ENCODE results near the gene PDE4C.

Gene PDE4C

GRCh38 chr19:18194554-18195238, 31.5 kb downstream of the PDE4C start:
- DNase-seq, result peak in 1 of 3 experiments; percentile 15
- ATAC-seq (replicated peaks), result no peak
- Mint-ChIP-seq H3K4me1 (ENCODE audit: low read depth in 2 of 2) (peaks cover 16 to 26% of the 10 kb centered on the region in 2 donors), H3K27ac (peak overlapping the region; percentile 31 to 65), H3K27me3 (no peaks in the 10 kb centered on the region), H3K36me3 (ENCODE audit: insufficient read depth) (peaks cover 27% of the 10 kb centered on the region), H3K9me3 (no peaks in the 10 kb centered on the region), H3K4me3 (peak overlapping the region; percentile 77 to 87)

- peak overlapping the region in 1 of 2 donors; percentile 31 for H3K27ac Mint-ChIP-seq
- ATAC-seq (replicated peaks), result no peak
- H3K4me3 Mint-ChIP-seq, result peak overlapping the region; percentile 77 to 87
- DNase-seq, result no peak
- peaks cover 16 to 26% of the 10 kb centered on the region in 2 donors for H3K4me1 Mint-ChIP-seq (ENCODE audit: low read depth in 2 of 2)
- H3K36me3 Mint-ChIP-seq (ENCODE audit: insufficient read depth), result peaks cover 27% of the 10 kb centered on the region
- H3K9me3 Mint-ChIP-seq, result no peaks in the 10 kb centered on the region
- H3K27me3 Mint-ChIP-seq, result no peaks in the 10 kb centered on the region
Measured at GRCh38 chr19:18194181-18194530, 32.1 kb downstream of the PDE4C start.

- no peak for ATAC-seq (replicated peaks)
- H3K9me3 Mint-ChIP-seq, result no peaks in the 10 kb centered on the region
- peaks cover 27% of the 10 kb centered on the region for H3K36me3 Mint-ChIP-seq (ENCODE audit: insufficient read depth)
- peak overlapping the region; percentile 86 to 87 for H3K27ac Mint-ChIP-seq
- peak overlapping the region; percentile 77 to 87 for H3K4me3 Mint-ChIP-seq
- peaks cover 16 to 26% of the 10 kb centered on the region in 2 donors for H3K4me1 Mint-ChIP-seq (ENCODE audit: low read depth in 2 of 2)
- no peaks in the 10 kb centered on the region for H3K27me3 Mint-ChIP-seq
- no peak for DNase-seq
Measured at GRCh38 chr19:18193388-18194180, 32.7 kb downstream of the PDE4C start.

- H3K9me3 Mint-ChIP-seq, result no peaks in the 10 kb centered on the region
- H3K36me3 Mint-ChIP-seq (ENCODE audit: insufficient read depth), result peaks cover 27% of the 10 kb centered on the region
- peak; percentile 95 to 97 (median 96) for DNase-seq
- peak; percentile 83 for ATAC-seq (replicated peaks)
- no peaks in the 10 kb centered on the region for H3K27me3 Mint-ChIP-seq
- peak within 1 kb of the TSS; percentile 77 to 87 for H3K4me3 Mint-ChIP-seq
- peak within 1 kb of the TSS; percentile 86 to 87 for H3K27ac Mint-ChIP-seq
- H3K4me1 Mint-ChIP-seq (ENCODE audit: low read depth in 2 of 2), result peaks cover 16 to 26% of the 10 kb centered on the region in 2 donors
Measured at GRCh38 chr19:18192673-18193387, 33.4 kb downstream of the PDE4C start, which contains the start of gene MPV17L2. Gene MPV17L2 (plus strand): TSS chr19:18193218. CDS start chr19:18193282, 64 bp downstream.

- Mint-ChIP-seq H3K36me3 (ENCODE audit: insufficient read depth) (peaks cover 27% of the 10 kb centered on the region), H3K27me3 (no peaks in the 10 kb centered on the region), H3K4me1 (ENCODE audit: low read depth in 2 of 2) (peaks cover 16 to 26% of the 10 kb centered on the region in 2 donors), H3K4me3 (peak overlapping the region; percentile 77 to 87), H3K9me3 (no peaks in the 10 kb centered on the region), H3K27ac (peak overlapping the region; percentile 86 to 87)
- ATAC-seq (replicated peaks), result no peak
- no peak for DNase-seq
Measured at GRCh38 chr19:18191640-18192062, 34.6 kb downstream of the PDE4C start.

- Mint-ChIP-seq H3K4me3 (no peak overlapping the region), H3K4me1 (ENCODE audit: low read depth in 2 of 2) (peaks cover 16 to 26% of the 10 kb centered on the region in 2 donors), H3K36me3 (ENCODE audit: insufficient read depth) (peaks cover 25% of the 10 kb centered on the region), H3K27ac (no peak overlapping the region), H3K27me3 (peaks cover 5 to 7% of the 10 kb centered on the region in 2 donors), H3K9me3 (no peaks in the 10 kb centered on the region)
- no peak for ATAC-seq (replicated peaks)
- DNase-seq, result no peak
Measured at GRCh38 chr19:18190278-18190677, 36.0 kb downstream of the PDE4C start.

- H3K36me3 Mint-ChIP-seq (ENCODE audit: insufficient read depth), result peaks cover 4% of the 10 kb centered on the region
- no peak overlapping the region for H3K4me3 Mint-ChIP-seq
- no peaks in the 10 kb centered on the region for H3K9me3 Mint-ChIP-seq
- H3K27ac Mint-ChIP-seq, result no peak overlapping the region
- ATAC-seq (replicated peaks) (no peak), DNase-seq (no peak)
- no peaks in the 10 kb centered on the region for H3K4me1 Mint-ChIP-seq (ENCODE audit: low read depth in 2 of 2)
- peaks cover 6 to 9% of the 10 kb centered on the region in 2 donors for H3K27me3 Mint-ChIP-seq
Measured at GRCh38 chr19:18185538-18185937, 40.7 kb downstream of the PDE4C start.

GRCh38 chr19:18183529-18183928, 42.7 kb downstream of the PDE4C start:
- H3K4me1 Mint-ChIP-seq (ENCODE audit: low read depth in 2 of 2), result no peaks in the 10 kb centered on the region
- H3K27ac Mint-ChIP-seq, result no peak overlapping the region
- ATAC-seq (replicated peaks) (no peak), DNase-seq (no peak)
- no peak overlapping the region for H3K4me3 Mint-ChIP-seq
- peaks cover 6 to 9% of the 10 kb centered on the region in 2 donors for H3K27me3 Mint-ChIP-seq
- peaks cover 7% of the 10 kb centered on the region for H3K36me3 Mint-ChIP-seq (ENCODE audit: insufficient read depth)
- no peaks in the 10 kb centered on the region for H3K9me3 Mint-ChIP-seq

DNA sequence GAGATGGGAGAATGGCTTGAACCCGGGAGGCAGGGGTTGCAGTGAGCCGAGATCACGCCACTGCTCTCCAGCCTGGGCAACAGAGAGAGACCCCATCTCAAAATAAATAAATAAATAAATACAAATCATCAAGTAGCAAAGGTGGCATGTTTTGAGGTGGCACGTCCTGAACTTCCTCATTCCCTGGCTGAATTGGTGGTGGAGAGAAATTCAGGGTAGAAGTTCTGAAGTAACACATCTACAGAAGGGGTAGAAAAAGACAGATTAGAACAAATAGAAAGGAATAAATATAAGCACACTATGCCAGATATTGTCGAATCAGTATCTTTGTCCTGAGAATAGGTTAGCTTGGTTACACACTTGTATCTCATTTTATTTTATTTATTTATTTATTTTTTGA, 46.3 kb downstream of the PDE4C start:
- no peaks in the 10 kb centered on the region for H3K27me3 Mint-ChIP-seq
- peaks cover 2% of the 10 kb centered on the region in 2 donors for H3K4me1 Mint-ChIP-seq (ENCODE audit: low read depth in 2 of 2)
- no peak overlapping the region for H3K27ac Mint-ChIP-seq
- DNase-seq (no peak), ATAC-seq (replicated peaks) (no peak)
- H3K9me3 Mint-ChIP-seq, result no peaks in the 10 kb centered on the region
- H3K36me3 Mint-ChIP-seq (ENCODE audit: insufficient read depth), result peaks cover 7% of the 10 kb centered on the region
- no peak overlapping the region for H3K4me3 Mint-ChIP-seq

- Mint-ChIP-seq H3K4me1 (ENCODE audit: low read depth in 2 of 2) (peaks cover 13 to 16% of the 10 kb centered on the region in 2 donors), H3K27ac (no peak overlapping the region), H3K27me3 (no peaks in the 10 kb centered on the region), H3K9me3 (no peaks in the 10 kb centered on the region), H3K4me3 (peak overlapping the region in 1 of 2 donors; percentile 19), H3K36me3 (ENCODE audit: insufficient read depth) (peaks cover 12% of the 10 kb centered on the region)
- no peak for DNase-seq
- ATAC-seq (replicated peaks), result no peak
Measured at GRCh38 chr19:18176367-18177310, 49.6 kb downstream of the PDE4C start.

GRCh38 chr19:18174983-18175382, 51.3 kb downstream of the PDE4C start:
- Mint-ChIP-seq H3K9me3 (no peaks in the 10 kb centered on the region), H3K36me3 (ENCODE audit: insufficient read depth) (peaks cover 6% of the 10 kb centered on the region), H3K27ac (no peak overlapping the region), H3K27me3 (no peaks in the 10 kb centered on the region), H3K4me1 (ENCODE audit: low read depth in 2 of 2) (peaks cover 13 to 16% of the 10 kb centered on the region in 2 donors), H3K4me3 (peak overlapping the region; percentile 92 to 97)
- ATAC-seq (replicated peaks) (no peak), DNase-seq (no peak)

Measured in effector memory CD8-positive, alpha-beta T cell (primary cell).